HepG2 (cell line): ENCODE data around the gene AK9.

ENCODE experiments used
- EP300 ChIP-seq, 3 experiments: sonication (generic) in 1 of 3; formaldehyde crosslinking in 1 of 3; IDR thresholded peaks; 2 replicates each; pipeline versions ENCODE4 v1.5.1 to v1.6.1; 2011 to 2020; ENCODE audit warnings: low read depth in 2 of 3, low read length in 2 of 3, borderline replicate concordance in 1 of 3, improper control_type of control experiment in 1 of 3, mild to moderate bottlenecking in 1 of 3, missing genetic modification reagents in 1 of 3, moderate library complexity in 1 of 3
- FOSL1 ChIP-seq: sonication (generic); formaldehyde crosslinking; IDR thresholded peaks from 2 replicates; pipeline ENCODE4 v1.9.0; 2021; ENCODE audit warnings: missing genetic modification reagents, borderline replicate concordance
- FOSL2 ChIP-seq: sonication (generic); formaldehyde crosslinking; IDR thresholded peaks from 2 replicates; pipeline ENCODE4 v1.4.0; 2020; ENCODE audit warnings: missing genetic modification reagents
- FOXM1 ChIP-seq: sonication (generic); formaldehyde crosslinking; IDR thresholded peaks from 2 replicates; pipeline ENCODE4 v1.5.0; 2020; ENCODE audit warnings: missing genetic modification reagents
- PRPF4 ChIP-seq: fragments of 200-400 bp; formaldehyde crosslinking; IDR thresholded peaks from 2 replicates; pipeline ENCODE4 v1.6.1; 2016; ENCODE audit warnings: low read length, low read depth; ENCODE audit not compliant: poor library complexity, severe bottlenecking
- RAD21 ChIP-seq: fragments of 450-650 bp; formaldehyde crosslinking; IDR thresholded peaks from 2 replicates; pipeline ENCODE4 v1.5.0; 2020; ENCODE audit warnings: mild to moderate bottlenecking
- ZC3H4 ChIP-seq: sonication (generic); formaldehyde crosslinking; IDR thresholded peaks from 2 replicates; pipeline ENCODE4 v1.4.0; 2020; ENCODE audit warnings: missing genetic modification reagents, borderline replicate concordance
- ZFP62 ChIP-seq: sonication (generic); formaldehyde crosslinking; IDR thresholded peaks from 2 replicates; pipeline ENCODE4 v1.4.0; 2020; ENCODE audit warnings: missing genetic modification reagents
- TF ChIP-seq, protein P1 (sequence below): sonication (generic); formaldehyde crosslinking; IDR thresholded peaks from 2 replicates; pipeline ENCODE4 v1.5.0; 2020; ENCODE audit warnings: mild to moderate bottlenecking, missing genetic modification reagents, moderate library complexity
- TF ChIP-seq, protein P2 (sequence below), 2 experiments: sonication (generic) in 1 of 2; formaldehyde crosslinking in 1 of 2; IDR thresholded peaks; 2 replicates each; pipeline versions ENCODE4 v1.4.0 to v1.6.1; 2018 to 2020; ENCODE audit warnings: missing genetic modification reagents in 2 of 2, borderline replicate concordance in 1 of 2, low read depth in 1 of 2, mild to moderate bottlenecking in 1 of 2, missing biosample characterization in 1 of 2

DNA sequence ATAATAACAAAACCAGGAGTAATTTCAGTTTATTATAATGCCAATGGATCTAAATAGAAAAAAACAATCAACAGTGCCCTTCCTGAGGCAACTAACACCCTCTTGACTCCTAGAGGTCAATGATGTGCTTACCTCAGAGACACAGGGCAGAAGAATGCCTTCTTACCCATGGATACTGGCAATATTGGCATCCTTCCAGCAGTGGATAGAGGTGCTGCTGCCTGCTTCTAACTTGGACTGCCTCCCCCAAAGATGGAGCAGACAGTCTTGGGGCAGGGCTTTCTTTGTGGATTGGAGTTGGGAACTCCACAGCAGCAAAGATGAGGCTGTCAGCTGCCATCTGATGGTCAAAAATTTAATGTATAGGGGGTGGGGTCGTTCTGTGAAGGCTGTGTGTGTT, 78.7 kb downstream of the AK9 start:
- TF ChIP-seq FOXM1 (CRISPR knock-in tag) = no peak
- TF ChIP-seq FOSL1 (CRISPR knock-in tag) = no peak
- TF ChIP-seq RAD21 (CRISPR knock-in tag) = no peak
- TF ChIP-seq FOSL2 = no peak
- TF ChIP-seq, protein P1, sequence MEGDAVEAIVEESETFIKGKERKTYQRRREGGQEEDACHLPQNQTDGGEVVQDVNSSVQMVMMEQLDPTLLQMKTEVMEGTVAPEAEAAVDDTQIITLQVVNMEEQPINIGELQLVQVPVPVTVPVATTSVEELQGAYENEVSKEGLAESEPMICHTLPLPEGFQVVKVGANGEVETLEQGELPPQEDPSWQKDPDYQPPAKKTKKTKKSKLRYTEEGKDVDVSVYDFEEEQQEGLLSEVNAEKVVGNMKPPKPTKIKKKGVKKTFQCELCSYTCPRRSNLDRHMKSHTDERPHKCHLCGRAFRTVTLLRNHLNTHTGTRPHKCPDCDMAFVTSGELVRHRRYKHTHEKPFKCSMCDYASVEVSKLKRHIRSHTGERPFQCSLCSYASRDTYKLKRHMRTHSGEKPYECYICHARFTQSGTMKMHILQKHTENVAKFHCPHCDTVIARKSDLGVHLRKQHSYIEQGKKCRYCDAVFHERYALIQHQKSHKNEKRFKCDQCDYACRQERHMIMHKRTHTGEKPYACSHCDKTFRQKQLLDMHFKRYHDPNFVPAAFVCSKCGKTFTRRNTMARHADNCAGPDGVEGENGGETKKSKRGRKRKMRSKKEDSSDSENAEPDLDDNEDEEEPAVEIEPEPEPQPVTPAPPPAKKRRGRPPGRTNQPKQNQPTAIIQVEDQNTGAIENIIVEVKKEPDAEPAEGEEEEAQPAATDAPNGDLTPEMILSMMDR = no peak
- TF ChIP-seq, protein P2, sequence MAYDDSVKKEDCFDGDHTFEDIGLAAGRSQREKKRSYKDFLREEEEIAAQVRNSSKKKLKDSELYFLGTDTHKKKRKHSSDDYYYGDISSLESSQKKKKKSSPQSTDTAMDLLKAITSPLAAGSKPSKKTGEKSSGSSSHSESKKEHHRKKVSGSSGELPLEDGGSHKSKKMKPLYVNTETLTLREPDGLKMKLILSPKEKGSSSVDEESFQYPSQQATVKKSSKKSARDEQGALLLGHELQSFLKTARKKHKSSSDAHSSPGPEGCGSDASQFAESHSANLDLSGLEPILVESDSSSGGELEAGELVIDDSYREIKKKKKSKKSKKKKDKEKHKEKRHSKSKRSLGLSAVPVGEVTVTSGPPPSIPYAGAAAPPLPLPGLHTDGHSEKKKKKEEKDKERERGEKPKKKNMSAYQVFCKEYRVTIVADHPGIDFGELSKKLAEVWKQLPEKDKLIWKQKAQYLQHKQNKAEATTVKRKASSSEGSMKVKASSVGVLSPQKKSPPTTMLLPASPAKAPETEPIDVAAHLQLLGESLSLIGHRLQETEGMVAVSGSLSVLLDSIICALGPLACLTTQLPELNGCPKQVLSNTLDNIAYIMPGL (CRISPR knock-in tag; IDR thresholded peaks at IDR 0.05; ENCODE audit: borderline replicate concordance in 1 of 2, low read depth in 1 of 2) = no peak
- TF ChIP-seq ZC3H4 (CRISPR knock-in tag) = no peak
- TF ChIP-seq PRPF4 = no peak
- no peak for TF ChIP-seq EP300 (IDR thresholded peaks at IDR 0.05; ENCODE audit: low read depth in 2 of 2, low read length in 2 of 2)
- TF ChIP-seq EP300 (CRISPR knock-in tag; IDR thresholded peaks at IDR 0.05; ENCODE audit: borderline replicate concordance) = no peak
- TF ChIP-seq ZFP62 (CRISPR knock-in tag) = no peak
